ENCODE data around the gene FOLR2.

DNA sequence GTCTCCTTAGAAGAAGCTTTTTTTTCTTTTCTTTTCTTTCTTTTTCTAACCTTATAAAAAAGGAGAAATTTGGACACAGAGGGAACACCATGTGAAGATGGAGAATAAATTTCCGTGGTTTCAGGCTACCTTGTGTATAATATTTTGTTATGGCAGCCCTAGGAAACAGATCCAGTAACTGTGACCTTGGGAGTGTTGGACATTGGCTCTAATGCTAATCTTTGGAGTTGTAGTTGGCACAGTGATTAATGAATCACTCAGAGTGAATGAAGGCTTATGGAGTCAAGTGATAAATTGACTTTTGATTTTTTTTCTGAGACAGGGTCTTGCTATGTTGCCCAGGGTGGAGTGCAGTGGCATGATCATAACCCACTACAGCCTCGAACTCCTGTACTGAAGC lies 42.9 kb downstream of the FOLR2 start:
- TF ChIP-seq YY1 (IDR thresholded peaks at IDR 0.05) = no peak
- TF ChIP-seq, protein P1, sequence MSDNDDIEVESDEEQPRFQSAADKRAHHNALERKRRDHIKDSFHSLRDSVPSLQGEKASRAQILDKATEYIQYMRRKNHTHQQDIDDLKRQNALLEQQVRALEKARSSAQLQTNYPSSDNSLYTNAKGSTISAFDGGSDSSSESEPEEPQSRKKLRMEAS (IDR thresholded peaks at IDR 0.05) = no peak
- TF ChIP-seq CTCF (IDR thresholded peaks at IDR 0.05; ENCODE audit: low read depth, low read length, missing input control) = no peak
- no peak for TF ChIP-seq RAD21 (IDR thresholded peaks at IDR 0.05)
- TF ChIP-seq, protein P2, sequence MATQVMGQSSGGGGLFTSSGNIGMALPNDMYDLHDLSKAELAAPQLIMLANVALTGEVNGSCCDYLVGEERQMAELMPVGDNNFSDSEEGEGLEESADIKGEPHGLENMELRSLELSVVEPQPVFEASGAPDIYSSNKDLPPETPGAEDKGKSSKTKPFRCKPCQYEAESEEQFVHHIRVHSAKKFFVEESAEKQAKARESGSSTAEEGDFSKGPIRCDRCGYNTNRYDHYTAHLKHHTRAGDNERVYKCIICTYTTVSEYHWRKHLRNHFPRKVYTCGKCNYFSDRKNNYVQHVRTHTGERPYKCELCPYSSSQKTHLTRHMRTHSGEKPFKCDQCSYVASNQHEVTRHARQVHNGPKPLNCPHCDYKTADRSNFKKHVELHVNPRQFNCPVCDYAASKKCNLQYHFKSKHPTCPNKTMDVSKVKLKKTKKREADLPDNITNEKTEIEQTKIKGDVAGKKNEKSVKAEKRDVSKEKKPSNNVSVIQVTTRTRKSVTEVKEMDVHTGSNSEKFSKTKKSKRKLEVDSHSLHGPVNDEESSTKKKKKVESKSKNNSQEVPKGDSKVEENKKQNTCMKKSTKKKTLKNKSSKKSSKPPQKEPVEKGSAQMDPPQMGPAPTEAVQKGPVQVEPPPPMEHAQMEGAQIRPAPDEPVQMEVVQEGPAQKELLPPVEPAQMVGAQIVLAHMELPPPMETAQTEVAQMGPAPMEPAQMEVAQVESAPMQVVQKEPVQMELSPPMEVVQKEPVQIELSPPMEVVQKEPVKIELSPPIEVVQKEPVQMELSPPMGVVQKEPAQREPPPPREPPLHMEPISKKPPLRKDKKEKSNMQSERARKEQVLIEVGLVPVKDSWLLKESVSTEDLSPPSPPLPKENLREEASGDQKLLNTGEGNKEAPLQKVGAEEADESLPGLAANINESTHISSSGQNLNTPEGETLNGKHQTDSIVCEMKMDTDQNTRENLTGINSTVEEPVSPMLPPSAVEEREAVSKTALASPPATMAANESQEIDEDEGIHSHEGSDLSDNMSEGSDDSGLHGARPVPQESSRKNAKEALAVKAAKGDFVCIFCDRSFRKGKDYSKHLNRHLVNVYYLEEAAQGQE (IDR thresholded peaks at IDR 0.05) = no peak
- no peak for TF ChIP-seq TAF1 (conservative IDR thresholded peaks at IDR 0.05)
